Stimulated activated CD4-positive, alpha-beta T cell treated with anti-CD3 and anti-CD28 coated beads, Interleukin-2, amount 100 ng/mL, for 24 hours (primary cell): ENCODE measurements around the gene DUSP7.

Experiments used
- DNase-seq, 2 donors: peaks; one replicate each; pipeline ENCODE4 v3.0.0-alpha.2; 2020

DUSP7 gene

GRCh38 chr3:52056521-52056967, at the start of gene DUSP7:
DUSP7 (minus strand) TSS chr3:52056571; CDS start chr3:52056366, 205 bp downstream.
- DNase-seq = peak; percentile 74 to 80

GRCh38 chr3:52104684-52105640, 48.6 kb upstream of the DUSP7 start:
- no peak for DNase-seq

GRCh38 chr3:52102934-52103333, 46.6 kb upstream of the DUSP7 start:
- no peak for DNase-seq

GRCh38 chr3:52099001-52099401, 42.6 kb upstream of the DUSP7 start:
- no peak for DNase-seq

- DNase-seq = no peak
Observed at GRCh38 chr3:52097851-52098507, 41.6 kb upstream of the DUSP7 start.

- no peak for DNase-seq
Observed at GRCh38 chr3:52095990-52096775, 39.8 kb upstream of the DUSP7 start.

- no peak for DNase-seq
Observed at GRCh38 chr3:52094571-52095485, 38.5 kb upstream of the DUSP7 start.

- DNase-seq = no peak
Observed at GRCh38 chr3:52093756-52094545, 37.6 kb upstream of the DUSP7 start.

- no peak for DNase-seq
Observed at GRCh38 chr3:52092891-52093290, 36.5 kb upstream of the DUSP7 start.

- DNase-seq = no peak
Observed at GRCh38 chr3:52092271-52092660, 35.9 kb upstream of the DUSP7 start.

GRCh38 chr3:52091586-52092270, 35.4 kb upstream of the DUSP7 start:
- DNase-seq = no peak

GRCh38 chr3:52090933-52091468, 34.6 kb upstream of the DUSP7 start:
- no peak for DNase-seq

- no peak for DNase-seq
Observed at GRCh38 chr3:52090131-52090932, 34.0 kb upstream of the DUSP7 start.

- no peak for DNase-seq
Observed at GRCh38 chr3:52089691-52090090, 33.3 kb upstream of the DUSP7 start.

- no peak for DNase-seq
Observed at GRCh38 chr3:52088445-52089367, 32.3 kb upstream of the DUSP7 start.

GRCh38 chr3:52087731-52088130, 31.4 kb upstream of the DUSP7 start:
- no peak for DNase-seq

- no peak for DNase-seq
Observed at GRCh38 chr3:52086976-52087663, 30.7 kb upstream of the DUSP7 start.

GRCh38 chr3:52086461-52086860, 30.1 kb upstream of the DUSP7 start:
- no peak for DNase-seq
